ENCODE measurements around the gene LRRC75B.
A peak's percentile ranks its signal among the peaks of the same experiment; 100 is the strongest.

The LRRC75B gene

GRCh38 chr22:24580276-24580675 lies 12.6 kb downstream of the LRRC75B start:
- no peak for DNase-seq (ENCODE audit: low spot score)
- no peak for TF ChIP-seq CTCF (IDR thresholded peaks at IDR 0.05; ENCODE audit: borderline replicate concordance, control extremely low read depth, extremely low read depth, insufficient read depth, missing control alignments)
- in situ Hi-C loops (cut with MboI; ENCODE audit: low sequenced_read_pairs, unreplicated experiment): no loop called here

GRCh38 chr22:24579258-24579601 lies 13.6 kb downstream of the LRRC75B start:
- no peak for TF ChIP-seq CTCF (IDR thresholded peaks at IDR 0.05; ENCODE audit: borderline replicate concordance, control extremely low read depth, extremely low read depth, insufficient read depth, missing control alignments)
- DNase-seq (ENCODE audit: low spot score): no peak
- in situ Hi-C loops (cut with MboI; ENCODE audit: low sequenced_read_pairs, unreplicated experiment): no loop called here

- DNase-seq (ENCODE audit: low spot score): no peak
- no peak for TF ChIP-seq CTCF (IDR thresholded peaks at IDR 0.05; ENCODE audit: borderline replicate concordance, control extremely low read depth, extremely low read depth, insufficient read depth, missing control alignments)
- in situ Hi-C loops (cut with MboI; ENCODE audit: low sequenced_read_pairs, unreplicated experiment): no loop called here
Observed at GRCh38 chr22:24578355-24579257, 14.3 kb downstream of the LRRC75B start.

GRCh38 chr22:24576778-24577177 lies 16.1 kb downstream of the LRRC75B start:
- no peak for DNase-seq (ENCODE audit: low spot score)
- TF ChIP-seq CTCF (IDR thresholded peaks at IDR 0.05; ENCODE audit: borderline replicate concordance, control extremely low read depth, extremely low read depth, insufficient read depth, missing control alignments): no peak
- in situ Hi-C loops (cut with MboI; ENCODE audit: low sequenced_read_pairs, unreplicated experiment): no loop called here

GRCh38 chr22:24571266-24571665 lies 21.6 kb downstream of the LRRC75B start:
- no peak for TF ChIP-seq CTCF (IDR thresholded peaks at IDR 0.05; ENCODE audit: borderline replicate concordance, control extremely low read depth, extremely low read depth, insufficient read depth, missing control alignments)
- in situ Hi-C loops (cut with MboI; ENCODE audit: low sequenced_read_pairs, unreplicated experiment): no loop called here
- no peak for DNase-seq (ENCODE audit: low spot score)

- DNase-seq (ENCODE audit: low spot score): peak; percentile 65
- in situ Hi-C loops (cut with MboI; ENCODE audit: low sequenced_read_pairs, unreplicated experiment): no loop called here
- no peak for TF ChIP-seq CTCF (IDR thresholded peaks at IDR 0.05; ENCODE audit: borderline replicate concordance, control extremely low read depth, extremely low read depth, insufficient read depth, missing control alignments)
Observed at GRCh38 chr22:24567668-24568067, 25.2 kb downstream of the LRRC75B start.

All from GM13976 (cell line).